CD4-positive, alpha-beta T cell treated with Interleukin-6 at 100 ng/mL for 8 hours (primary cell): ENCODE results near the gene ELF2.
"Not testable (repeated sequence)": the region's sequence is repeated elsewhere in the genome, so short reads cannot be mapped to it uniquely, and the experiment has no call there.

Experiments
- DNase-seq: peaks from one replicate; pipeline ENCODE4 v3.0.0-alpha.2; 2020; ENCODE audit warnings: mixed read lengths, low spot score

The ELF2 gene

GRCh38 chr4:139144161-139144859 is 32.7 kb downstream of the ELF2 start:
- no peak for DNase-seq

- no peak for DNase-seq
Observed at GRCh38 chr4:139142980-139143379, 34.0 kb downstream of the ELF2 start.

- DNase-seq: no peak
Observed at GRCh38 chr4:139142087-139142486, 34.9 kb downstream of the ELF2 start.

GRCh38 chr4:139137763-139138162 is 39.3 kb downstream of the ELF2 start:
- no peak for DNase-seq

- DNase-seq: no peak
Observed at GRCh38 chr4:139134403-139134802, 42.6 kb downstream of the ELF2 start.

- DNase-seq: no peak
Observed at GRCh38 chr4:139131209-139131870, 45.7 kb downstream of the ELF2 start.

GRCh38 chr4:139129206-139129605 is 47.8 kb downstream of the ELF2 start:
- DNase-seq: no peak

GRCh38 chr4:139126898-139127297 is 50.1 kb downstream of the ELF2 start:
- no peak for DNase-seq

GRCh38 chr4:139123910-139124309 is 53.1 kb downstream of the ELF2 start:
- DNase-seq: no peak

GRCh38 chr4:139118365-139118764 is 58.7 kb downstream of the ELF2 start:
- no peak for DNase-seq

GRCh38 chr4:139115226-139115625 is 61.8 kb downstream of the ELF2 start:
- DNase-seq: no peak

GRCh38 chr4:139114795-139115194 is 62.2 kb downstream of the ELF2 start:
- DNase-seq: not testable (repeated sequence)

GRCh38 chr4:139112650-139113049 is 64.4 kb downstream of the ELF2 start:
- no peak for DNase-seq

- no peak for DNase-seq
Observed at GRCh38 chr4:139108567-139109128, 68.4 kb downstream of the ELF2 start.

- peak; percentile 78 for DNase-seq
Observed at GRCh38 chr4:139099366-139099982, 77.5 kb downstream of the ELF2 start.

- no peak for DNase-seq
Observed at GRCh38 chr4:139092271-139092670, 84.7 kb downstream of the ELF2 start.

GRCh38 chr4:139085141-139085540 is 91.9 kb downstream of the ELF2 start:
- no peak for DNase-seq

GRCh38 chr4:139084804-139085093 is 92.3 kb downstream of the ELF2 start:
- DNase-seq: no peak

- DNase-seq: peak; percentile 82
Observed at GRCh38 chr4:139083956-139084803, 92.8 kb downstream of the ELF2 start.

- DNase-seq: peak; percentile 58
Observed at GRCh38 chr4:139083607-139083955, 93.4 kb downstream of the ELF2 start.

- DNase-seq: peak; percentile 91
Observed at GRCh38 chr4:139082750-139083606, 94.0 kb downstream of the ELF2 start.
